Stimulated activated CD4-positive, alpha-beta T cell treated with anti-CD3 and anti-CD28 coated beads, Interleukin-2, amount 100 ng/mL, for 24 hours (primary cell): ENCODE data around the gene AMBP.

ENCODE experiments used
- DNase-seq, 2 donors: peaks; one replicate each; pipeline ENCODE4 v3.0.0-alpha.2; 2020

AMBP gene

DNA sequence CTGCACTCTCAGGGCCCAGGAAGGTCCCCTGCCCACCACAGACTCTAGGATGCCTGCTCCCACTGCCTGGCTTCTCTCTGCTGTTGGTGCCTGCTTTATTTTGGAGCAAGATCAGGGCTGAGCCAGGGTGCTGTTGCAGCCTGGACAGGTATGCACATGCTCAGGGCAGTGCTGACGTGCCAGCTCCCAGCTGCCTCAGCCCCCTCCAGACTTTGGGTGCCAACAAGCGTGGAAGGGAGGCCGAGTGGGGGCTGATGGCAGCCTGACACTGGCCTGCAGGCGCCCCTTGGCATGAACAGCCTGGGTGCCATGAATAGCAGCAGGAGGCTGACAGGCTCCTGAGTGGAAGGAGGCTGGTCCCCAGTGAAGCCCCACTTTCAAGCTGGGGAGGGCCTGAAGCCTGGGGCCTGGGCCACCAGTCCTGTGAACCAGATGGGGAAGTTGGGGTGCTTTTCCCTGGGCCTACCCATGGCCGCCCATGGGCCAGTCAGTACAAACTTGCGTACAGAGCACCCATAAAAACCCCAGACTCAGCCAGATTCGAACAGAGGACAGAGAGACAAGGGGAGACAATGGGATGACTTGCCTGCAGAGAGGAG is 6.8 kb downstream of the AMBP start:
- DNase-seq, result no peak

DNA sequence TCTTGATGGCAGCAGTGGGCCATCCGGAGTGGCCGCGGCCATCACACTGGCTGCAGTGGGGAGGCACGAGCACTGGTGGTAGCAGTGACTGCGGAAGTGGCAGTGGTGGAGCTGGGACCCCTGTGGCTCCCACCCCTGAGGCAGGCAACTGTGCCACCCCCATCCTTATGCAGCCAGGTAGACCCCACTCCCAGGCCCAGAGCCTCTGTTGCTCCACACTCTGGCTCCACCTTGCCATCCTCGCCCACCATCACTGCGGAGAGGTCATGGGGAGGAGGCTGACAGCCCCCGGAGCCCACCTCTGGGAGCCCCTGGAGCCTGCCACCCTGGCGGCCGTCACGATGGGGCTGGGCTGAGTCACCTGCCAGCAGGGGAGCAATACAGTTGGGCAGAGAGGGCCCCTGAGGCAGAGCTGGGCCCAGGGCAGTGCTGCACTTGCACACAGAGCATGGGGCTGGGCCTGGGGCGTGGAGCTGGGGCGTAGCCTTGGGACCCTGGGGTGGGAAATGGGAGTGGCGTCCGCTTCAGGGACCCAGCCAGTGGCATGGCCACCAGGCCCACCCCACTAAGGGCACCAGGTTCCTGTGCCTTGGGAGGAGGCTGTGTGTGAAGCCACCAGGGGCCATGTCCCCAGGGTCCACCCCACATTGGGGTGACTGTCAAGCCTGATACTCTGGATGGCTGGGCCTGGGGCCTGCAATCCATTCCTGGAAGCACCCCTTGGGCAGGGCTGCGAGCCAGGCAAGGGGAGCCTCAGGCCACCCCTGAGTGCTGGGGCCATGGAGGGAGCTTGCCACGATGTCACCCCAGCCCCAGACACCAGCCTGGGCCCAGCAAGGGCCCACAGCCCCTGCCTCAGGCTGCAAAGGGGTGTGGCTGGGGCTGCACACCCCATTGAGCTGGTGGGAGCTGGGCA is 7.7 kb downstream of the AMBP start:
- no peak for DNase-seq

DNA sequence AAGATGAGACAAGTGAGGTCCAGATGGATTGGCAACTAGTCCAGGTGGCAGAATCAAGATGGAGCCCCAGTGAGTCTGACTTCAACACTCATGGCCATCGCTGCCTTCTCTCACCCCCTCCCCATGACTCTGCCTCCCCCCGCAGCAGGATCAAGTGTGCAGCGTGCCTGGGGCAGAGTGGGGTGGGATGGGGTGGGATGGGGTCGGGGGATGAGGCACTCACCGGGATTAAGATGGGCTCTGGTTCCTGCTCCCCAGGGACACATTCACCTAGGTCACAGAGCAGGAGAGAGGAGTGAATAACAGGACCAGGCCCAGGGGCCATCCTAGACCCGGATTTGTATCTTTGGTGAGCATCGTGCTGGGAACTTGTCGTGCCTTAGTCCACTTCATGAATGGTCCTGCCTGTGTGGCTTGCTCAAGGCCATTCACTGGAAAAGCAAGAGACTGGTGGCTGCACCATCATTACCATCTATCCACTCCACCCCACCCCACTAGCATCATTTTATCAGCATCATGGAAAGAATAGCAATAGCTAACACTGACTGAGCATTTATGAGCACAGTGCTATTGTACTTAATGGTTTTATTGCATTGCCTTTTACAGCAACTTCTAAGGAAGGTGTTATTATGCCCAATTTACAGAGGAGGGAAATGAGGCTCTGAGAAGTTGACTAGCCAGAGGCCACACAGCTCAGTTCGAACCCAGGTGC is 8.5 kb downstream of the AMBP start:
- DNase-seq, result no peak

DNA sequence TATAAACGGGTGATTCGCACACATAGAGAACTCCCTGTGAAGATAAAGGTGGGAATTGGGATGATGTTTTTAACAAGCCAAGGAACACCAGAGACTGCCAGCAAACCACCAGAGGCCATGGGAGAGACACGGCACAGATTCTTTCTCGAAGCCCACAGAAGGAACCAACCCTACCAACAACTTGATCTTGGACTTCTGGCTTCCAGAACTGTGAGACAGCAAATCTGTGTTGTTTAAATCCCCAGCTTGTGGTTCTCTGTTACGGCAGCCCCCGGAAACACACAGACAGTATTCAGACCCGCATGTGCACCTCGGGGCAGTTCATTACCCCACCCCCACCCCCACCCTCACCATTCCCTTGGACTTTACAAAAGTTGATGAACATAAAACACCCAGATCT is 12.8 kb downstream of the AMBP start:
- DNase-seq, result no peak

DNA sequence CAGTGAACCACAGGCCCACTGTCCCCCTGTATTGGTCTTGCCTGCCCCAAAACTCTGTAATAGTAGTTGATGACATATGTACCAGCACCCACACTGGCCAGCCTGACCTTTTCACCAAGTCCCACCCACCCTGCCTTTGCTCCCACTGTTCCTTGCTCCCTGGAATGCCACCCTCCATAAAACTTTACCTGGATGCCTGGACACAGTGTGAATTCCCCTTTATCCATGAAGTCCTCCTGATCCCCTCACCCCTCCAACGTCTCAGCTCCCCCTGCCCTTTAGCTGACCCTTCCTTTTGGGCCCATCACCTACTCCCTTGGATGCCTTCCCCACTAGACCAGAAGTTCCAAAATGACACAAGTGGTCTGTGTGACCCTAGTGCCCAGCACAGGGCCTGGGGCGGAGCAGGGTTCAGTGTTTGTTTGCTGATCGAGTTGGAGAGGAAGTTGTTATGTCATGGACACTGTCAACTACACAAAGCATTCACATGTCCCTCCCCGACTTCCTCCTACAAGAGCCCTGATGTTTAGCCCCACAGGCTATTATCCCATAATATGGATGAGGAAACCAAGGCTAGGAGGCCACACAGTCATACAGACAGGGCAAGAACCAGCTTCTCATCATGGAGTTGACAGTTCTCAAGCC is 16.1 kb downstream of the AMBP start:
- DNase-seq, result no peak

DNA sequence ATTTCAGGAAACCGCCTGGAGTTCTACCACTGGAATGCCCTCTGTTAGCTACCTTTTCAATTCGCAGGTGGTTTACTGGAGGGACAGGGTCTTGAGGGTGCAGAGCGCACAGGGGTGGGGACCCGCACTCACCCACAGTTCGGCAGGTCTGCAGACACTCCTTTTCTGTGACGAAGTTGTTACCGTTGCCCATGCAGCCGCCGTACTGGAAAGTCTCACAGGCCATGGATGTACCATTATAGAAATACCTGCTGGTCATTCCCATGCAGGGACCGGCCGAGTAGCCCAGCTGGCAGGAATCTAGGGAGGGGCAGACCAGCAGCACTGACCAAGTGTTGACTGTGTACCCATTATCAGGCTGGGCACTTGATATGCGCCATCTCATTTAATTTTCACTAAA is 16.8 kb downstream of the AMBP start:
- no peak for DNase-seq

DNA sequence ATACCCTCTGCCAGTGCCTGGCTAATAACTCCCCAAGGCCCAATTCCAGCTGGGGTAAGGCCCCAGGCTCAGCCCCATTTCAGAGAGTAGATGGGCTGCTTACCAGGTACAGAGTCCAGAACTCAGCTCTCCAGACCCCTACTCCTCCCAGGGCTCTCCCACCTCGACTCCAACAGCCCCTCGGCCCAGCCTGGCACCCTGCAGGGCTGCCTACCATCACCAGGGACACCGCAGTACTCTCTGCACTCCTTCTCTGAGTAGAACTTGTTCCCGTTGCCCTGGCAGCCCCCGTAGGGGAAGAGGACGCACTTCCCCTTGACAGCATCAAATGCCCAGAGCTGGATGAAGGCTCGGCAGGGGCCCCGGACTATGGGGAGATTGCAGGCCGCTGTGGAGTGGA is 17.4 kb downstream of the AMBP start:
- no peak for DNase-seq

DNA sequence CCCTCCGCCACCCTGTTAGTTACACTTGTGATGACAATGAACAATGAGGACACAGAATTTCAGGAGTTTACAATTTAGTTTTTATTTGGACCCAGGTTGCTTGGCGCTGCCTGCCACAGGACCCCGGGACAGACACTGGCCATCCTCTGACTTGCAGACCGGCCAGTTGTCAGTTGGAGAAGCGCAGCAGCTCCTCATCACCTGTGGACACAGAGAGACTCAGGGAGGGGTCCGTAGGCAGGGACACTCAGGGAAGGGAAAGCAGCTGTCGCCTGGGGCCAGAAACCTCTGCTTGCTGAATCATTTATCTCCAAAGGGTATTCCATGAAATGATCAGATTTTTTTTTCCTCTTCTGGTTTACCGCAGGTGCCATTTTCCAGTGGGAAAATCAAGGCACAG is 18.0 kb downstream of the AMBP start:
- DNase-seq, result no peak

DNA sequence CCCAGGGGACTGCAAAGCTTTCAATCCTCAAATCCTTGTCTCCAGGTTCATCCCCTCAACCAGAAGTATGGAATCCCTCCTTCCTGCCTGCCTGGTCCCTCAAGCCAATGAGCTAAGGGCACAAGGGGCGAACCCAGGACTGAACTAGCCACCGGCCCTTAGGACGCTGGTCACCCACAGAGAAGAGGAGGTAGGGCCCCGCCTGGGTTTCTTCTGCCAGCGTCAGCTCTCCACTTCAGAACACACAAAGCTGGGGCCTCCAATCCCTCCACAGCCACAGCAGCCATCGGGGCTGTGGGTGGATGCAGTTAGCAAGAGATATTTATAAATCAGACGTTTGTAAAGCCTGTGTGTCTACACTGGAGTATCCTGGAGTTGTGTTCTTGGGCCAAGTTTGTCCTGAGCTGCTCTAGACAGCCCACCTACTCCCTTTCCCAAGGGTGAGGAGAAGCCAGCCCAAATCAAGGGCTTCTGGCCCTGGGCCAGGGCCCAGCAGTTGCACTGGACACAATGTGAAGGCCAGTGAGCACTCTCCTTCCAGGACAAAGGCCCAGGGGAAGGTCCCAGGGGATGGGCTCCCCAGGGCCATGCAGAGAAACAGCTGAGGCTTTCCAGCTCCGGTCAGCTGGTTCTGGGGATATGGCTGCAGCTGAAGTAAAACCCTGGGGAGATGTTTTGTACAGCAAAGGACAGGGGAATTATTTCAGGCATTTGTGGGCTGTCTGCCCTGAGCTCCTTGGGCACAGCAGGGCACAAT is 18.9 kb downstream of the AMBP start:
- DNase-seq, result no peak

DNA sequence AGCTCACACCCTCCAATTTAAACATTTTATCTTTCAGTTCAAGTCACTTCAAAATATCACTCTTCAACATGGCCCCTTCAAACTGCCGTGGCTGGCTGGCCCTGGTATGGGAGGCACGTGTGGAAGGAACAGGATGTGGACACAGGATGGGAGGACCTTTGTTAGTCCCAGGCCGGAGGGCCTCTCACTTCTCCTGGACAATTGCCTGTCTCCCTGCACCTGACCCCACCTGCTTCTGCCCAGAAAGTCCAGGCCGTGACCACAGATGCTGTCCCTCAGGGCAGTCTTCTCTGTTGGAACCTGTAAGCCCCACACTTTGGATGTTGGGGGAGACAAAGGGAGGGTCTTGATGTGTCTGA is 19.4 kb downstream of the AMBP start:
- no peak for DNase-seq

DNA sequence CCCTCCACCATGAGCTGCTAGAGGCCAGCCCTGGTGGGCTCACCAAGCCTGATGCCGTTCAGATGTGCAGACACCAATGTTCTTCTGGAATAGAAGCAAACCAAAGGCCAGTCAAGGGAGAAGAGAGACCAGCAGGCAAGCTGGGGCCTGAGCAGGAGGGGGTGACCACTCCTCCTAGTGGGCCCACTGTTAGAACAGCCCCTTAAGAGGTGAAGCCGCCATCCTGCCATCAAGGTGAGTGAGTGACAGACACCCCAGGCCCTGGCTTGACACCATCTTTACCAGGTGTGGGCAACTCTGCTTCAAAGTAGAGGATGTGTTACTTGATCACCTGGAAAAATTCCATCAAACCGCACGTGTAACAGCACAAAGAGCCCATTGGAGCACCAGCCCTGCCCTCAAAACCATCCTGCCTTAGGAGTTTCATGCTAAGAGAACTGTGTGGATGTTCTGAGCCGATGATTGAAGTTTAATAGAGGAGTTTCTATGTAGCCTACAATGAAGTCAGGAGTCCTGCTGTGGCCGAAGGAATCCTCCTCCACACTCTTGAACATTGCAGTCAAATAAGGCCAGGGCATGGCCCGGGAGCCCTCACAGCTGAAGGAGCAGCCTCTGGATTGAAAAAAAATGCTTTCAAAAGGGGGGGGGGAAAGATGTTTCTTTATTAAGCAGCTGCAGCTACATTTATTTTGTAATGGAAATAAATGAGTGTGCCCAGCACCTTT is 20.8 kb downstream of the AMBP start:
- no peak for DNase-seq

DNA sequence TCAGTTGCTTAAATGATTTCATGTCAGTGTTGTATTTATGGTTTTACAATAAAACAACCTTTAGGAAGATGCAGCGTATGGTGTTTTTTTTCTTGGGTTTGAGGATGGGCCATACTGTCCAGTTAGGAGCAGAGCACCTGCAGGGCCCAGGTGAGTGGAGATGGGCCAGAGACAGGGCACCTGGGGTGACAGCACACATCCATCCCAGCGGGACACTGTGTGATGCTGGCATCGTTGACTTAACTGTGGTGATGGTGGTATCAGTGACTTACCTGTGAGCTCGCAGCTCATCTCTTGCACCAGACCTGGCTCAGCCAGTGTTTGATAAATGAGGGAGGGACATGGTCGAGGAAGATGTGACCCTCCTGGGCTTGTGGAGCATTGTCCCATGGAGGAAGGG is 21.6 kb downstream of the AMBP start:
- no peak for DNase-seq

DNA sequence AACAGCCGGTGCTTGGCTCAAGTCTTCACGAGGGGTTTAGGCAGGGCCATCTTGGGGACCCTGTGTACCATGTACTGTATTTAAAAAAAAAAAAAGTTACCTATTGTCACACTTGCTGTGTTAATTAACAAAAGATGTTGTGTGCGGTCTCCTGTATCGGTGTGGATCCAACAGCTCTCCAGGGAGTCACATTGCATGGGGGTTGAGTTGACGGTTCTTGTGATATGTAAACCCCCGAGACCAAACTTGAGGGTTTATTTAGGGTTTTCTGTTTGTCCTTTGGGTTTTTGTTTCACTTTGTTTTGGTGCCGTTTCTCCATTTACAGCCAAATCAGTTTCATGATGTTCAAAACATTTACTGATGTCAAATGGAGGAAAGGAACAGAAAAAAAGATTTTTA is 22.2 kb downstream of the AMBP start:
- no peak for DNase-seq

DNA sequence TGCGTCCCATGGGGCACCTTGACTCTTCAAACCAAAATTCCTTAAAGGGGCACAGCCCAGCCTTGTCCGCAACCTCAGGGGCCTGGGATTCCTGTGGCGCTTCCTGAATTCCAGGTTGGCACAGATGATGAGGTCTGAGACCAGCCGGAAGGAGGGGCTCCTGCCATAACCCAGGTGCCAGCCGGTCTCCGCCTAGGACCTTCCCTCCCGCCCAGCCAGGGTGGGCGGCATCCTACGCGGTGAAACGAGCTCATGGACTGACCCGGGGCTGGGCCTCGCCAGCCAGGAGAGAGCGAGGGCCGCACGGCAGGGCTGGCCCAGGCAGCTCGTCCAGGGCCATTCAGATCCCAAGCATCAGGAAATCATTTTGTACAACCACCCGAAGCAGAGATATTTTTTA is 23.0 kb downstream of the AMBP start:
- no peak for DNase-seq

DNA sequence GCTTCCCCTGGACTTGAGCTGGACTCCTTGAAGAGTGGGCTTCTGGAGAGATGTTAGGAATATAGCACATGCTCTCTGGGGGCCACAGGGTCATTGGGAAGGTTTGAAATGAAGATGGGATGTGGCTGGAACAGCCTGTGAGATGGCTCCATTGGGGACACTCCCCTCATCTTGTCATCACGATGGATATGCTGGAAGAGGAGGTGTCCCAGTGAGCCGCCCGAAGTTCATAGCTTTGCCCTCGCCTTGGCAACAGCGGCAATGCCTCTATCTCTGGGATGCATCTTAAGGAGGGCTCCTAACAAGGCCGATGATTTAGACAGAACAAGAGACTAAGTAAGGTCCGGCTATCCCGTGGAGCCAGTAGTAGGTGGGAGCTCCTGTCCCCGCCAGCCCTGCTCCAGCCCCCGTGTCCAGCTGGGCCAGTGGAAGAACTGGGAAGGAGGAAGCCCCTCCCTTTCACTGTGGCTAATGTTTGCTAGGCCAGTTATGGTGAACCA is 23.9 kb downstream of the AMBP start:
- DNase-seq, result no peak

DNA sequence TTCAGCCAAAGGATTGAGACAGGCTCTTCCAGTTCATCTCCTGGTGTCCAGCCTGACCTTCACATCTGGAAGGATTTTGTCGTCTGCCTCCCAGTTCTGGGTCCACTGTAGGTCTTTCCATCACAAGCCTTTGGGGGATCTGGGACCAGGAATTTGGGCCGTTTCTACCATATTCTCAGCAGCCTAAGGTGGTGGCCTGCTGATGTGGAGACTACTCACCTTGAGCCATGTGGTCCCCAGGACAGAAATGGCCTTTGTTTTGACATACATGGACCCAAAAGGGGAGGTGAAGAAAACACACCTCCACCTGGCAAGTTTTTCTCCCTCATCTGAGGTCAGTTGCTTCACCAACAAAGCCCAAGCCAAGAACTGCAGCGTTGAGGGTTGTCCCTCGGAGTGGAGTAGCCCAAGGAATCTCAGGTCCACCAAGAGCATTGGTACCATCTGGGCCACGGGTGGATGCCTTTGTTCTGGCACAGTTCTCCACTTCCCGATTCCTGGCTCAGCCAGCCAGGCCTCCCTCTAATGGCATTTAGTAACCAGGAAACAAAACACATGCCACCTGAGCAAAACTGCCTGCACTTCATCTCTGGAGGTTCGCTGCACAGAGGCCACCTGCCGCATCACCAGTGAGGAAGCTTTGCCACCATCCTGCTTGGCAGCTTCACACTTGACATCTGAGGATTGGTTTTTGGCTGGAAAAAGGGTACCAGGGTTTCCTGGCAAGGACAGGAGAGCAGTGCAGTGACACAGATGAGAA is 24.7 kb downstream of the AMBP start:
- no peak for DNase-seq

DNA sequence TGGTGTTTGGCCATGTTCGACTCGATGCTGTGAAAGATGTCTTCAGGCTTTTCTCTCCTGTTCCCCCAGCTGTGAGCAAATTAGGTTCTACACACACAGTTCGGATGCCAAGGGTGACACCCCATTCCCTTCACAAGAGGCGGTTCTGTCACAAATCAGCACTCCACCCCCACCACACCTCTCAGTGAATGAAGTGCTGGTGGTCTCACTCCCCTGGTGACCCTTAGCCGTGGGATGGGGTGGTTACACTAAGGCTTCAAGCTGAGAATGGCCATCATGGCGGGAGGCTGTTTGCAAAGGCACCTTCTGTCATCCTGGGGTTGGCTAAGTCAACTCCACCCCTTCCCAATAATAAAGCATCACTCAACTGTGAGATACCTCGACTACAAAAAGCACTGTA is 26.4 kb downstream of the AMBP start:
- no peak for DNase-seq

DNA sequence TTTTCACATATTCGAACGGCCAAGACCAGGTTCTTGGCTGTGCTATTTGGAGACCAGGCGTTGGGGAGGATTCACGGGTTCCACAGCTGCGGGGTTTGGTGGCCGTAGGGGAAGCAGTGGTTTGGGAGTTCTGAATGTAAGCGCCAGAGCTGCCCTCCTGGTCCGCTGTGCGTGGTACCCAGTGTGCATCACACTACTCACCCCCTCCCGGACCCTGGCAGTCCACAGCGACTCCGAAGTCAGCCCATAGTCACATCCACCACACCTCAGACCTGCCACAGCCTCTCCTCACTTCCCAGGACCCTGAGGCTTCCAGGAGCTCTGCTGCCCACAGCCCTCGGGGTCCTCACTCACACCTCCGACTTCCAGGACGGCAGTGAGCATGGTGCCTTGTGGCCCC is 26.8 kb downstream of the AMBP start:
- DNase-seq, result no peak

DNA sequence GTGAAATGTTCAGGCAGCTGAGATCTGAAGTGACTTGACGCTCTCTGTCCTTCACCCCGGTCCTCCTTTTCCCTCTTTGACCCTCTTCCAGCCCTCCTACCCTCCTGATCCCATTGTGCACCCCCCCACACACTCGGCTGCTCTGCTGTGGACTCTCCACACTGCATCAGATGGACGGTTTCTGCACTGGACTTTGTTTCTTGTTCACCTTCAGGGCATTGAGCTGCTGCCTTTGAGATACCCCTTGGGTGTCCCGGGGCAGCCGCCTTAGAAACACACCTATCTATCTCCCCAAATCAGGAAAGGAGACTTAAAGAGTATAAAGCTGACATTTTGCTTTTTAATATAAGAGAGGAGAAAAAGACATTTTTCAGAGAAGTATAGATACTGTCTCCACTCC is 27.5 kb downstream of the AMBP start:
- DNase-seq, result no peak

DNA sequence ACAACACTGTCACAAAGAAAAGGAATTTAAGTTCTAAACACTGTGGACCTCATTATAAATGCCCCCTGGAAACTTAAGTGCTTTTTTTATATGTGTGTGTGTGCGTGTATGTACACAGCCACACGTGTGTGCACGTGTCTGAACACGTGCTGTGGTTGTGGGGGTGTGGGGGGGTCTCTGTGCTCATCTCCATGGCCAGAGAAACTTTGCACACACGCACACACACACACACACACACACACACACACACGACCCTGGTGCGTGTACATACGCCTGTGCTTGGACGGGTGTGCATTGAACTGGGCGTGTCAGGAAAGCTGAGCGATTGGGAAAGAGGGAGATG is 27.9 kb downstream of the AMBP start:
- DNase-seq, result no peak
